ENCODE results near the gene SLC66A3.

GRCh38 chr2:11154016-11154922, 998 bp upstream of the SLC66A3 start:
- TF ChIP-seq CTCF (IDR thresholded peaks at IDR 0.05) (no peak), USF2 (CRISPR knock-in tag; IDR thresholded peaks at IDR 0.05) (no peak)
